ENCODE measurements around the gene MUTYH. TPM values are rescaled to one million over a fixed set of nuclear protein-coding genes. Genes with fewer than 3 reads are reported as not detected.

The MUTYH gene
- total and polyA plus RNA-seq, 9 of the 15 experiments (the other 6 are each of a cell fraction or from before 2014, with no cell fraction given), result 3.4 to 53.5 (median 29.0) TPM

DNA sequence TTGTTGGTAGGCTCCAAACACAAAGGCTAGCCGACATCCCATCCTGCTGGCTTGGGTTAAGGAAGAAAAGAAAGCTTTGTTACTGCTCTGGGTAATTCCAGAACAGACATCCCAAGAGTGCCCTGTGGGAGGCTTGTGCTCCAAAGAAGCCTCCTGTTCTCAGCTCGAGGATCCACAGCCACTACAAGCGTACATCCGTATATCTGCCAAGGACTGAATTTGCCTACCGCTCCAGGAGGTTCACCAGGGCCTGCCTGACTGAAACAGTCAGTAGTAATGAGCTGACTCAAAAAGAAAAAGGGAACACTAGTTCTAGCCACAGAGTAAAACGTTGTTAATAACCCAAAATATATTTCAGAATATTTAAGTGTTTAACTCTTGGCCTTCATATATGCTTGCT is 24.8 kb upstream of the MUTYH start:
- Histone ChIP-seq H4K20me1 (replicated peaks; ENCODE audit: control insufficient read depth, insufficient read depth, low read length) (no peaks in the 10 kb centered on the region), H3K9me3 (replicated peaks; ENCODE audit: control insufficient read depth, insufficient read depth, low read depth, low read length) (no peaks in the 10 kb centered on the region), H3K27me3 (ENCODE audit: control insufficient read depth in 2 of 2, insufficient read depth in 2 of 2, low read length in 2 of 2) (no peaks in the 10 kb centered on the region), H3K36me3 (ENCODE audit: control insufficient read depth, insufficient read depth, low read length) (no peaks in the 10 kb centered on the region), H3K4me1 (replicated peaks in 1 of 2; ENCODE audit: control insufficient read depth in 2 of 2, insufficient read depth in 2 of 2, low read length in 2 of 2) (peaks cover 0 to 3% of the 10 kb centered on the region in 2 experiments; a peak in 1 of 5 replicates), H3K4me2 (ENCODE audit: insufficient read depth, low read length) (no peak overlapping the region), H3K9me1 (ENCODE audit: control insufficient read depth, insufficient read depth, low read length) (no peaks in the 10 kb centered on the region), H3K4me3 (no peak overlapping the region), H3K9ac (ENCODE audit: insufficient read depth in 1 of 2, low read depth in 2 of 2, low read length in 2 of 2) (no peak overlapping the region), H3K79me2 (ENCODE audit: control insufficient read depth, insufficient read depth, low read length) (no peaks in the 10 kb centered on the region), H2AFZ (ENCODE audit: low read depth, low read length) (no peak overlapping the region), H3K27ac (ENCODE audit: extremely low read depth, low read depth, low read length) (no peak overlapping the region)
- WGBS (ENCODE audit: insufficient coverage, low coverage, missing lambda C conversion rate), result 49% methylated on average over 6 of the region's 6 CpGs
- ATAC-seq (no peak), DNase-seq (ENCODE audit: extremely low read depth in 1 of 4, low spot score in 3 of 4) (no peak), FAIRE-seq (no peak)
- ChIA-PET CTCF (ENCODE audit: low intra/inter-chr PET ratio) (no interaction called here), POLR2A (interaction anchor here (0.6 to 2.4 kb wide), 9 partner anchors 9 to 156 kb away, joined by 3 to 7 read pairs (median 3); partner anchors contain the start of genes PRDX1 and TESK2)
- intact Hi-C loops (cut with micrococcal nuclease) (no loop called here), in situ Hi-C loops (cut with MboI) (no loop called here)
- BruUV-seq (replicated peaks), result no TSS peak
- TF ChIP-seq HDAC1 (IDR thresholded peaks at IDR 0.05) (no peak), ZNF57 (CRISPR knock-in tag; IDR thresholded peaks at IDR 0.05) (no peak), HDAC8 (tag; IDR thresholded peaks at IDR 0.05) (no peak)
- TF ChIP-seq, protein P1, sequence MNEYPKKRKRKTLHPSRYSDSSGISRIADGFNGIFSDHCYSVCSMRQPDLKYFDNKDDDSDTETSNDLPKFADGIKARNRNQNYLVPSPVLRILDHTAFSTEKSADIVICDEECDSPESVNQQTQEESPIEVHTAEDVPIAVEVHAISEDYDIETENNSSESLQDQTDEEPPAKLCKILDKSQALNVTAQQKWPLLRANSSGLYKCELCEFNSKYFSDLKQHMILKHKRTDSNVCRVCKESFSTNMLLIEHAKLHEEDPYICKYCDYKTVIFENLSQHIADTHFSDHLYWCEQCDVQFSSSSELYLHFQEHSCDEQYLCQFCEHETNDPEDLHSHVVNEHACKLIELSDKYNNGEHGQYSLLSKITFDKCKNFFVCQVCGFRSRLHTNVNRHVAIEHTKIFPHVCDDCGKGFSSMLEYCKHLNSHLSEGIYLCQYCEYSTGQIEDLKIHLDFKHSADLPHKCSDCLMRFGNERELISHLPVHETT (CRISPR knock-in tag; conservative IDR thresholded peaks at IDR 0.05 in 1 of 2, IDR thresholded peaks at IDR 0.05 in 1 of 2), result no peak

All from K562 (cell line).